HG02588 (cell line): ENCODE measurements around the gene SLC44A1.

Source experiments
- ATAC-seq: cut with Tn5 transposase; IDR thresholded peaks from one replicate; pipeline ENCODE4 v1.9.1; 2021; ENCODE audit warnings: mild to moderate bottlenecking, moderate library complexity; ENCODE audit not compliant: unreplicated experiment

Gene SLC44A1

DNA sequence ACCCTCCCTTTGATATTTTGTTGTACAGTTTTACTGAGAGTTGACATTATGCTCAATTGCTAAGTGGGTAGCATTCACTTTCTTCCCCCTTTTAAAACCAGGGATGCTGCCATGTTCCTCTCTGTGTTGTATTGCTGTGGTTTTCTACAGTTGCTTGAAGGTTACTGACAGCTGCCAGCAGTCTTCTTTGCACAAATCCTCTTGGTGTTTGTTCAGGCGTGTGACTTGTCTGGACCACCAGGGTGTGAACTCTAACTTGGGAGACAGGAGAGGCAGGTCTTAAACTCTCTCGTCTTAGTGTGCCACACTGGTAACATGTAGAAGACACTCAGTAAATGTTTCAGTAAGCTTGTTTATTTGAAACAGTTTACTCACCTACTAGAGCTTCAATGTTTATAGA is 25.1 kb downstream of the SLC44A1 start:
- no peak for ATAC-seq

DNA sequence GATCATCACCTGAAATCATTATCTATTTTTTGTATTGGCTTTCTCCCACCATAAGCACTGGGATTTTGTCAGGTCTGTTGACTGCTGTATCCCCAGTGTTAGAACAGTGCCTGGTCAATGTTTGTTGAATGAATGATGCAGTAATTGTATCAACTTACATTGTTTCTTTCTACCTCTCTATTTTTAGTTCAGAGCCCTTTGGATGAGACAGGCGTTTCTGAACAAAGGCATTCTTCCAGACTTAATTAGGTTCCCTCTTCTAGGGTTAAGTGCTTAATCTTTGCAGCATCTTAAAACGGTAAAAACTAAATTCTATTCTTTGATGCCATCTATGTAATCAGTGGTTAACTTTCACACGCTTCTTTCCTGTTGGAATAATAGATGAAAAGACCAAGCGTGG is 26.3 kb downstream of the SLC44A1 start:
- no peak for ATAC-seq

DNA sequence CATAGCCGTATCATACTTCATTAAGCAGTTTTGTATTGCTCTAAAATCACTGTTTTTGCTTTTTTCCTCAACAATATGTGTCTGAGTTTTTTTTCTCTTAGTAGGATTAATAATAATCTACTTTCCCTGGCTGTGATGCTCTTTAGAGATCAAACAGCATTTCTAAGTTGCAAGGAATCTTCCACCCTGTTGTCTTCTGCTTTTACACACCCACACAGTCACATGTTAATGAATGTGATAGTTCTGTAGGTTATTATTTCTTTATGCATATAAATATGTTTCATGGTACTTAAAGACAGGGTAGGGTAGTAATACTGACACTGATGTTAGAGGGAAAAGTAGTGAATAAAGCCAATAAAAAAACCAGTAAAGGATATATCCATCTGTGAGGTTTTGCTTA is 29.3 kb downstream of the SLC44A1 start:
- no peak for ATAC-seq

- ATAC-seq: no peak
Measured at GRCh38 chr9:105275111-105275510, 30.7 kb downstream of the SLC44A1 start.

DNA sequence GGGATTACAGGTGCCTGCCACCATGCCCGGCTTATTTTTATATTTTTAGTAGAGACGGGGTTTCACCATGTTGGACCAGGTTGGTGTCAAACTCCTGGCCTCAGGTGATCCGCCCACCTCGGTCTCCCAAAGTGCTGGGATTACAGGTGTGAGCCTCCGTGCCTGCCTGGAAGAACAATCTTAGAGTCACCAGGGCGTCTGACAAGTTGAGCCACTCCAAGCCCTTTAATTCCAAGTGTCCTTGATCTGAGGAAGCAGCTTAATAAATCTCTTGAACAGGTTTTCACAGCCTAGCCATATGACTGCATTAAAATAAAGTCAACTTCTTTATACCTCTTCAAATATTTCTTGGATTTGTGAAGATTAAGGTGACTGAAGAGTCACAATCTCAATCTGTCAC is 31.5 kb downstream of the SLC44A1 start:
- ATAC-seq: no peak

DNA sequence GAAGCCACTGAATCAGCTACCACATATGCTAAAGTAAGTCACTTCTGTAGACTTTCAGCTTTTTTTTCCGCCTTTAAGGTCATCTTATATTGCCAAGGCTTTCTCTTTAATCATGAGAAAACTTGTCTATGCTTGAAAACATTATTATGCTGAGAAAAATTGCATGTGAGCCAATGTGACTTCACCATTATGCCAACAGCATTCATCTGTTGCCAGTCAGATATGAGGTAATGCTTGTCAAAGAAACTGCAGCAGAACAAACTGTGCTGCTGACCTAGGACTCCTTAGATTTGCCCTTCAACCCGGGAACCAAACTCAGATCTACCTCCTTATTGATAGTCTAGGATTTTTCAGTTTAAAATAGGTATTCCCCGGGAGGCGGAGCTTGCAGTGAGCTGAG is 34.3 kb downstream of the SLC44A1 start:
- no peak for ATAC-seq

DNA sequence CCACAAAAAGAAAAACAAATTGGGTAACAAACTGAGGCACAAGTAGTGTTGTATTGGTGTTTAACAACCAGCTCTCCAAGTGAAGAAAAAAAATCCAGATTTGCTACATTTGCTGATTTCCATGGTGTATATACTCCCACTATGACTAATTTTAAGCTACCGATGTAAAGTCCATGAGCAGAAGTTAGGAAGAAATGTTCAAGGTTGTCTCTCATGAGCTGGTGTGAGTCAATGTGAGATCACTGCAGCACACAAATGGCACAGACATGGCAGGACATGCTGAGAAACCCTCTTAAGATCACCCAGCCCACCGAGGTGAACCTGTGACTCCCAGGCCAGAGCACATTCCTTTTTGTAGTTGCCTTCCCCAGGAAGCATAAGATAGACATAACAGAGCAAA is 36.2 kb downstream of the SLC44A1 start:
- no peak for ATAC-seq

- no peak for ATAC-seq
Measured at GRCh38 chr9:105281272-105281671, 36.8 kb downstream of the SLC44A1 start.

- ATAC-seq: no peak
Measured at GRCh38 chr9:105281926-105282325, 37.5 kb downstream of the SLC44A1 start.

DNA sequence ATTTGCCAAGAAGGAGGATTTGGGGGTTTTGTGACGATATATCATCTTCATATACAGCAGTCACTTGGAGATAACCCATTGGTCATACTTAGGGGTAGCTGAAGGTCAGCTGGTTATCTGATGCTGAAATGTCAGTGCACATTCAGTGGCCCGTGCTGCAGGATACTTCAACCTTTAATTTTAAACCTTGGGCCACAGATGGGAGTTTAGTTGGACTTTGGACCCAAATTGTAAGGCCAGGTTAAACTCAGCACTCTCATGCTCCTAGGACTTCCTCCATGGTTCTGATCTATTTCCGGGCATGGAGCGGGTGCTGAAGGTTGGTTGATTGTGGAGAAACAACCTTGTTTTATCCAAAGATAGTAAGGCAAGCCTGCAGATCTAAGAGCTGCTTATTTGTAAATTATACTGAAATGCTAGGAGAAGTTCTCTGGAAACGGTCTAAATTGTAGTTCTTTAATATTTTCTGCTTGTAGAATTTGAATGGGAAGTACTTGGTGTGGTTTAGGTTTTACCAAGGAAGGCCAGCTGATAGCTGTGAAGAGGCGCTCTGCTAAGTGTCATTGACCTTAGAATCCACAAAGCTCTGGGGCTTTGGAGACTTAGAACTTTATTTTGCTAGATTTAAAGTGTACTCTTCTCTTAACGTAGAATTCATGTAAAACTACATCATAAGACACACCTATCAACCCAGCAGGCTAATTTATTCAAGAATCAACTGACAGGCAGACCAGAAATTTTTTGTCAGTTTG is 38.6 kb downstream of the SLC44A1 start:
- ATAC-seq: no peak

- no peak for ATAC-seq
Measured at GRCh38 chr9:105283795-105284194, 39.3 kb downstream of the SLC44A1 start.

DNA sequence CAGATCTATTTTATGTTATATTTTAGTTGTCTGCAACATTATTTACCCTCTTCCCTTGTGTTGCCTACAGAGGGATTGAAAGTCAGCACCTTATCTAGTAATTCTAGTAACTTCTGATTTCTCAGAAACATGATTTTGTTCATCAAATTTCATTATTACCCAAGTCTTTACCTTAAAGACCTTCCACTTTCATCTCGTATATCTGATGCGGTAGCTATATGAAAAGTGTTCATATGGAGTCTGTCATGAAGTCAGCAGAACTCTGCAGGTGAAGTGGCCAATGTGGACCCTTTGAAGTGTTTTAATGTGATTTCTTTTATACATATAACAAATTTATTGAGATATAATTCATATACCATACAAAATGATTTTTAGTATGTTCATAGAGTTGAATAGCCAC is 40.0 kb downstream of the SLC44A1 start:
- no peak for ATAC-seq

- ATAC-seq: no peak
Measured at GRCh38 chr9:105286098-105286497, 41.6 kb downstream of the SLC44A1 start.

DNA sequence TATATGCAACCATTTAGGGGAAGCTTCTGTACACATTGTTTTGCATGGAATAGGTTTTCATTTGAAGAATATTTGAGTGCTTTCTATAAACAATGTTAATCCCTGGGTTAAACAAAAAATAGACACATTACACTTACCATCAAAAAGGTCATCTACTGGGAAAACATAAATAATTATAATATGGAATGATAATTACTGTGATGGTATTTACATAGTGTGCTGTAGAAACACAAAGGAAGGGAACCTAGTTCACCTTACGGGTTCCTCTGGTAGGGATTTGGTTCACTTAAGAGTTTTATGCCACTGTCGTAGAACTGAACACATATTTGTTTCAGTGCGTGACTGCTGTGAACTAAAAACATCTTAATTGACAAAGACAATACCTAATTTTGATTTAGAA is 44.9 kb downstream of the SLC44A1 start:
- no peak for ATAC-seq

DNA sequence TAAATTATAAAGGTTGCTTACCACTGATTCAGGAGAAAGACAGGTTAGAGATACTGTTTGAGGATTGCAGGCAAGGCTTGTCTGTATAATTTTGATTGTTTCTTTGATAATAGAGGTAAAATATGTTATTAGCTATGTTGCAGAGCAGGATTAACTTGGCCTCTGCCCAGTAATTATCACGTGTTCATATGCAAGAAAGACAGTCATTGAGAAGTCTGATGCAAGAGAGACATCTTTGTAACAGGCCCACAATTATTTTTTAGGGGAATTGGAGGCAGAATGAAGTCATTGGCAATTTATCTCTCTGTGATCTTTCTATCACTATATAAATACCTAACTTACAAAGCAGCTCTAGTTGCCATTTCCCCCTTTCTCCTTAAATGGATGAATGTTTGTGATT is 46.0 kb downstream of the SLC44A1 start:
- no peak for ATAC-seq

DNA sequence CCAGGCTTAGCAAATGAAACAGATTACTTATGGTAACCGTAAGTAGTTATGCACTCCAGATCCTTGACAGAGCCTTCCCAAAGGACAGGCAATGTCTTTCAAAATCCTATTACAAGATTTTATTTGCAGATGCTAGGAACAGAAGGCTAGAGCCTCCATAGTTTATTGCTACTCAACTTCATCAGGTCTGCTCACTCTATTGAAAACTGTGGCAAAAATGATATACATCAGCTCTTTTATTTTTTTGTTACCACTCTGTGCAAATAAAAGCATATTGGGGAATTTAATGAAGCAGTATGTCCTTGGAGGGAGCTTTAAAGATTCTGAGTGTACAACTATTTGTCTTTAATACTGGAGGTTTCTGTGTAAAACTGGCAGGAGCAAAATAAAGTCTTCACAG is 46.5 kb downstream of the SLC44A1 start:
- ATAC-seq: no peak

- no peak for ATAC-seq
Measured at GRCh38 chr9:105291422-105291859, 47.0 kb downstream of the SLC44A1 start.

GRCh38 chr9:105291938-105292337 is 47.5 kb downstream of the SLC44A1 start:
- ATAC-seq: no peak

DNA sequence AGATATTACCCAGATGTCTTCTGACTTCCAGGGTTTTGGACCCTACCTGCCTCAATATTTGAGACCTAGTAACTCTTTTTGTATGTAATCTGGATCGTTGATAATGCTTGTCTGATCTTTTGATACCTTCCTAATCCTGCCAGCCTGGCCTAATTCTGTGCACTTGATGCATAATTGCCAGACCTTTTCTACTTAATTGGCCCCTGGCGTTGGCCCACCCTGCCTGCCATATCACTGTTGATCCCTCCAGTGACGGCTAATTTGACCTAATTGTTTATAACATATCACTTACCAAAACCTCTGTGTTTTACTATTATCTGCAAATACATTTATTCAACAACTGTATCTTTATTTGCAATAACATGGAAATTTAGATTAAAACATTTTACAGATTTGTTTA is 49.0 kb downstream of the SLC44A1 start:
- no peak for ATAC-seq

GRCh38 chr9:105295201-105295550 is 50.7 kb downstream of the SLC44A1 start:
- ATAC-seq: no peak

- ATAC-seq: no peak
Measured at GRCh38 chr9:105295986-105296385, 51.5 kb downstream of the SLC44A1 start.

- ATAC-seq: no peak
Measured at GRCh38 chr9:105296445-105296844, 52.0 kb downstream of the SLC44A1 start.

DNA sequence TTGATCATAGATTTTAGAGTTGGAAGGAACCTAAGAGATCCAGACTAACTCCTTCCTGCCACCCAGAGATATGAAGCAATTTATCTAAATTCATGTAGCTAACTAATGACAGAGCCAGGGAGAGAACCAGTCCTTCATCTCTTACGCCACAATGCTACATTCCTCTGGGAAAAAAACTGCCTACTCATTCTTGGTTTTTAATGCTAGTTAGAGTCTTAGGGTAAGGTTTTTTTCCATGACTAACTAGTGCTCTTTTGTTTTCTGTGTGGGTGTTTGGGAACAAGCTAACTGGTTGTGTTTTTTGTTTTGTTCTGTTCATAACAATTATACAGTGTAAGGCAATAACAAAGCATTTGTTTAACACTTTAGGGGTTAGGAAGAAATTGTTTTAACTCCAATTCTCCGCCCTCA is 52.4 kb downstream of the SLC44A1 start:
- ATAC-seq: no peak
